Upper lobe of left lung (tissue), 4 donors: ENCODE results near the gene CSF1R.

ENCODE experiments used
- EP300 ChIP-seq, 4 donors: sonication (generic); formaldehyde crosslinking; IDR thresholded peaks; one replicate each; pipeline ENCODE4 v1.5.1; 2017; ENCODE audit warnings: antibody characterized with exemption in 4 of 4, control low read depth in 2 of 4
- POLR2A ChIP-seq, 4 donors: fragments of 450-650 bp; IDR thresholded peaks; one replicate each; pipeline ENCODE4 v1.5.1; 2016 to 2017; ENCODE audit warnings: antibody characterized with exemption in 4 of 4, mild to moderate bottlenecking in 2 of 4
- POLR2AphosphoS5 ChIP-seq, 2 donors: sonication (generic); formaldehyde crosslinking; IDR thresholded peaks; one replicate each; pipeline ENCODE4 v1.5.1; 2017; ENCODE audit warnings: antibody characterized with exemption in 2 of 2
- TF ChIP-seq, protein P1 (sequence below), 6 experiments: fragments of 450-650 bp in 4 of 6; fragments of 200-600 bp in 2 of 6; sonication (generic) in 2 of 6; IDR thresholded peaks; one replicate each; pipeline ENCODE4 v1.5.1; 2016 to 2019; ENCODE audit warnings: antibody characterized with exemption in 6 of 6

DNA sequence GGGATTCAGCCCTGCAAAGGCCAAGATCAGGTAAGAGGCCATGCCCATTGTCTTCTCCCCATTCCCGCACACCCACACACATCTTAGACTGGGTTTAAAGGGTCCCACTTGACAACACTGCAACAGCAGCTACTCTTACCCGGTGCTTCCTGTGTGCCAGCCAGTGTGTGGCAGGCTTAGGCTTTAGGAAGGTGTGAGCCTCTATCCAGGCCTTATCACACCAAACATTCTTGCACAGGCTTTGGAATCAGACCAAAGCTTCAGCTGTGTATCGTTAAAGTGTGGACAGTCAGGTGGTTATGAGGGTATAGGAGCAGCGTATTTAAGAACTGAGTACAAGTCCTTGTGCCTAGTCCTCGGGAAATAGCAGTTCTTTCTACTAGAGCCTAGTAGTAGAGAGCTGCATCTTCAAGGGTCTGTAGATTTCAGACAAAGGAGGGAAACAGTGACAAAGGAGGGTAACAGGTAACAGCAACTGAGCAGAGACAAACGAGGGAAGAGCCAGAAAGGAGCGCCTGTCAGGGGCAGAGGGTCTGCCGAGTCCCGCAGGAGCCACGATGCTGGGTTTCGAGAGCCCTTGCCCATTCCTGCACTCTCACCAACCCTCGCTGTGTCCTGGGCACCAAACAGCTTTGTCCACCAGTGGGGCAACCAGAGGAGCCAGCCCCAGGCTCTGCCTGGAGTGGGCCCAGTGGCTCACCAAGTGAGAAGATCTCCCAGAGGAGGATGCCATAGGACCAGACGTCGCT lies 30.9 kb downstream of the CSF1R start:
- no peak for TF ChIP-seq POLR2AphosphoS5 (IDR thresholded peaks at IDR 0.05)
- TF ChIP-seq, protein P1, sequence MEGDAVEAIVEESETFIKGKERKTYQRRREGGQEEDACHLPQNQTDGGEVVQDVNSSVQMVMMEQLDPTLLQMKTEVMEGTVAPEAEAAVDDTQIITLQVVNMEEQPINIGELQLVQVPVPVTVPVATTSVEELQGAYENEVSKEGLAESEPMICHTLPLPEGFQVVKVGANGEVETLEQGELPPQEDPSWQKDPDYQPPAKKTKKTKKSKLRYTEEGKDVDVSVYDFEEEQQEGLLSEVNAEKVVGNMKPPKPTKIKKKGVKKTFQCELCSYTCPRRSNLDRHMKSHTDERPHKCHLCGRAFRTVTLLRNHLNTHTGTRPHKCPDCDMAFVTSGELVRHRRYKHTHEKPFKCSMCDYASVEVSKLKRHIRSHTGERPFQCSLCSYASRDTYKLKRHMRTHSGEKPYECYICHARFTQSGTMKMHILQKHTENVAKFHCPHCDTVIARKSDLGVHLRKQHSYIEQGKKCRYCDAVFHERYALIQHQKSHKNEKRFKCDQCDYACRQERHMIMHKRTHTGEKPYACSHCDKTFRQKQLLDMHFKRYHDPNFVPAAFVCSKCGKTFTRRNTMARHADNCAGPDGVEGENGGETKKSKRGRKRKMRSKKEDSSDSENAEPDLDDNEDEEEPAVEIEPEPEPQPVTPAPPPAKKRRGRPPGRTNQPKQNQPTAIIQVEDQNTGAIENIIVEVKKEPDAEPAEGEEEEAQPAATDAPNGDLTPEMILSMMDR (IDR thresholded peaks at IDR 0.05), result no peak
- no peak for TF ChIP-seq EP300 (IDR thresholded peaks at IDR 0.05)
- TF ChIP-seq POLR2A (IDR thresholded peaks at IDR 0.05), result no peak
